Measurements from ENCODE around the gene PADI4.

The PADI4 gene

GRCh38 chr1:17392199-17392740, 84.3 kb downstream of the PADI4 start:
- Histone ChIP-seq H3K27me3 (no peaks in the 10 kb centered on the region), H3K4me3 (ENCODE audit: low read depth, low read length) (no peak overlapping the region), H3K9me3 (no peaks in the 10 kb centered on the region), H3K4me1 (no peaks in the 10 kb centered on the region), H3K36me3 (no peaks in the 10 kb centered on the region)
- TF ChIP-seq, protein P1, sequence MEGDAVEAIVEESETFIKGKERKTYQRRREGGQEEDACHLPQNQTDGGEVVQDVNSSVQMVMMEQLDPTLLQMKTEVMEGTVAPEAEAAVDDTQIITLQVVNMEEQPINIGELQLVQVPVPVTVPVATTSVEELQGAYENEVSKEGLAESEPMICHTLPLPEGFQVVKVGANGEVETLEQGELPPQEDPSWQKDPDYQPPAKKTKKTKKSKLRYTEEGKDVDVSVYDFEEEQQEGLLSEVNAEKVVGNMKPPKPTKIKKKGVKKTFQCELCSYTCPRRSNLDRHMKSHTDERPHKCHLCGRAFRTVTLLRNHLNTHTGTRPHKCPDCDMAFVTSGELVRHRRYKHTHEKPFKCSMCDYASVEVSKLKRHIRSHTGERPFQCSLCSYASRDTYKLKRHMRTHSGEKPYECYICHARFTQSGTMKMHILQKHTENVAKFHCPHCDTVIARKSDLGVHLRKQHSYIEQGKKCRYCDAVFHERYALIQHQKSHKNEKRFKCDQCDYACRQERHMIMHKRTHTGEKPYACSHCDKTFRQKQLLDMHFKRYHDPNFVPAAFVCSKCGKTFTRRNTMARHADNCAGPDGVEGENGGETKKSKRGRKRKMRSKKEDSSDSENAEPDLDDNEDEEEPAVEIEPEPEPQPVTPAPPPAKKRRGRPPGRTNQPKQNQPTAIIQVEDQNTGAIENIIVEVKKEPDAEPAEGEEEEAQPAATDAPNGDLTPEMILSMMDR (IDR thresholded peaks at IDR 0.05; ENCODE audit: low read depth, low read length): no peak
- no peak for DNase-seq

DNA sequence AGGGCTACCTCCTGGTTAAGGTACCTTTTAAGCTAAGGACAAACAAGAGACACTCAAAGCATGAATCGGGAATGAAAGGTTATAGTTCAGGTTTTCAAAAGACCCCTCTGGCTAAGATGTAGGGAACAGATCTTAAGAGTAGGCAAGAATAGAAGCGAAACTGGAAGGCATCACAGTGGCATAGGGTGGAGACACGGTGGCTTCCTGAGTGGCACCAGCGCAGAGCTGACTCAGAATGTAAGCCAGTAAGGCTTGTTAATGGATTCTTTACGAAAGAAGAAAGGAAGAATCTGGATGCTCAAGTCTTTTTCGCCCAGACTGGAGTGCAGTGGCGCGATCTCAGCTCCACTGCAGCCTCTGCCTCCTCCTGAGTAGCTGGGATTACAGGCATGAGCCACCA, 85.2 kb downstream of the PADI4 start:
- TF ChIP-seq, protein P1 (IDR thresholded peaks at IDR 0.05; ENCODE audit: low read depth, low read length): no peak
- Histone ChIP-seq H3K27me3 (no peaks in the 10 kb centered on the region), H3K4me3 (ENCODE audit: low read depth, low read length) (no peak overlapping the region), H3K4me1 (no peaks in the 10 kb centered on the region), H3K9me3 (no peaks in the 10 kb centered on the region), H3K36me3 (no peaks in the 10 kb centered on the region)
- no peak for DNase-seq

- H3K4me1 ChIP-seq: no peaks in the 10 kb centered on the region
- DNase-seq: no peak
- TF ChIP-seq, protein P1 (IDR thresholded peaks at IDR 0.05; ENCODE audit: low read depth, low read length): no peak
- H3K36me3 ChIP-seq: no peaks in the 10 kb centered on the region
- no peaks in the 10 kb centered on the region for H3K9me3 ChIP-seq
- H3K4me3 ChIP-seq (ENCODE audit: low read depth, low read length): no peak overlapping the region
- H3K27me3 ChIP-seq: no peaks in the 10 kb centered on the region
Observed at GRCh38 chr1:17397910-17398695, 90.1 kb downstream of the PADI4 start.

GRCh38 chr1:17400725-17401341, 92.8 kb downstream of the PADI4 start:
- Histone ChIP-seq H3K4me3 (ENCODE audit: low read depth, low read length) (no peak overlapping the region), H3K27me3 (no peaks in the 10 kb centered on the region), H3K9me3 (no peaks in the 10 kb centered on the region), H3K36me3 (peaks cover 1% of the 10 kb centered on the region), H3K4me1 (no peaks in the 10 kb centered on the region)
- TF ChIP-seq, protein P1 (IDR thresholded peaks at IDR 0.05; ENCODE audit: low read depth, low read length): no peak
- no peak for DNase-seq

GRCh38 chr1:17401841-17402240, 93.8 kb downstream of the PADI4 start:
- H3K9me3 ChIP-seq: no peaks in the 10 kb centered on the region
- TF ChIP-seq, protein P1 (IDR thresholded peaks at IDR 0.05; ENCODE audit: low read depth, low read length): no peak
- H3K4me3 ChIP-seq (ENCODE audit: low read depth, low read length): no peak overlapping the region
- peaks cover 3% of the 10 kb centered on the region for H3K36me3 ChIP-seq
- H3K27me3 ChIP-seq: no peaks in the 10 kb centered on the region
- no peak for DNase-seq
- no peaks in the 10 kb centered on the region for H3K4me1 ChIP-seq

DNA sequence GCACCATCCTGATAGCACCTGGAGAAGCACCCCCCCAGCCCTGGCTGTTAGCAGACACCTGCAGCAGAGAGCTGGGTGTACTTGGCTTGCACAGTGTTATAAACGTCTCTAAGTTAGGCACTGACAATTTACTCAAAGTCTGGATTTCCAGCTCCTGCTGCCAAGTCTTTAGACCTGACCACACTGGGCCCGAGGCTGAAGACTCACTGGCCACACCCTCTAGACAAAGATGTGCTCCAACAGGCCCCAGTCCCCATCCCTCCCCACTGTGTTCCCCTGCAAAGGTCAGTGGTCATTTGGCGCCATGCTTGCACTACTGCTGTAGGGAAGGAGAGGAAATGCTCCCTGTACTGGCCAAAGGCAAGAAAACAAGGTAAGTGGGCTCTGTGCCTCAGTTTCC, 95.1 kb downstream of the PADI4 start:
- Histone ChIP-seq H3K4me3 (ENCODE audit: low read depth, low read length) (no peak overlapping the region), H3K36me3 (peaks cover 3% of the 10 kb centered on the region), H3K27me3 (no peaks in the 10 kb centered on the region), H3K9me3 (no peaks in the 10 kb centered on the region), H3K4me1 (no peaks in the 10 kb centered on the region)
- DNase-seq: no peak
- TF ChIP-seq, protein P1 (IDR thresholded peaks at IDR 0.05; ENCODE audit: low read depth, low read length): no peak
